T-helper 1 cell treated with Interleukin-12 subunit alpha and Interleukin-12 subunit beta and Interleukin-4 antibody, amounts not matched to agents 30 μg/mL and 1 μg/mL, for 36 hours (primary cell): Measurements from ENCODE around the gene NANP.
"Not testable (repeated sequence)": the region's sequence is repeated elsewhere in the genome, so short reads cannot be mapped to it uniquely, and the experiment has no call there.

Experiments
- H3K27ac Mint-ChIP-seq: one replicate; pipeline ENCODE4 v1.8.0; 2021; ENCODE audit warnings: mild to moderate bottlenecking, mixed read lengths
- H3K27me3 Mint-ChIP-seq: one replicate; pipeline ENCODE4 v1.8.0; 2021; ENCODE audit warnings: low read depth, mixed read lengths
- H3K36me3 Mint-ChIP-seq: one replicate; pipeline ENCODE4 v1.8.0; 2021; ENCODE audit warnings: low read depth, mixed read lengths
- H3K4me1 Mint-ChIP-seq: one replicate; pipeline ENCODE4 v1.8.0; 2021; ENCODE audit warnings: low read depth, mixed read lengths
- H3K4me3 Mint-ChIP-seq: one replicate; pipeline ENCODE4 v1.8.0; 2021; ENCODE audit warnings: mild to moderate bottlenecking, moderate library complexity, mixed read lengths
- H3K9me3 Mint-ChIP-seq: one replicate; pipeline ENCODE4 v1.8.0; 2021; ENCODE audit warnings: mixed read lengths

The NANP gene

GRCh38 chr20:25590778-25591177 is 33.0 kb downstream of the NANP start:
- H3K36me3 Mint-ChIP-seq, H3K4me1 Mint-ChIP-seq, H3K9me3 Mint-ChIP-seq, H3K27ac Mint-ChIP-seq, H3K4me3 Mint-ChIP-seq, H3K27me3 Mint-ChIP-seq: not testable (repeated sequence)

DNA sequence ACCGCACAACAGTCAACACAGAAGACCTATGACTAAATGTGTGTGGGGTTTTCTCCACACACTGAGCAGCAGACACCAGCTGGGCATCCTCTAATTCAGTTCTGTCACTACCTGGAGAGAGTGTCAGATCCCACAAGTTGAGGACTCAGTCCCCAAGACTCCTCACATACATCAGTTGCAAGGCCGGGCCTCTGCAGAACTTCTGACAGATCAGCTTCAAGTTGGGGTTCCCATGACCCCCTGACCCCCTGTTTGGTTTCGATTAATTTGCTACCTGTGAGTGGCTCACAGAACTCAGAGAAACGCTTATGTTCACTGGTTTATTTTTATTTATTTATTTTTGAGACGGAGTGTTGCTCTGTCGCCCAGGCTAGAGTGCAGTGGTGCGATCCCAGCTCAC is 35.3 kb downstream of the NANP start:
- Mint-ChIP-seq H3K27ac (no peak overlapping the region), H3K36me3 (peaks cover 6% of the 10 kb centered on the region), H3K9me3 (no peaks in the 10 kb centered on the region), H3K4me1 (peaks cover 8% of the 10 kb centered on the region), H3K27me3 (peaks cover 7% of the 10 kb centered on the region), H3K4me3 (no peak overlapping the region)

DNA sequence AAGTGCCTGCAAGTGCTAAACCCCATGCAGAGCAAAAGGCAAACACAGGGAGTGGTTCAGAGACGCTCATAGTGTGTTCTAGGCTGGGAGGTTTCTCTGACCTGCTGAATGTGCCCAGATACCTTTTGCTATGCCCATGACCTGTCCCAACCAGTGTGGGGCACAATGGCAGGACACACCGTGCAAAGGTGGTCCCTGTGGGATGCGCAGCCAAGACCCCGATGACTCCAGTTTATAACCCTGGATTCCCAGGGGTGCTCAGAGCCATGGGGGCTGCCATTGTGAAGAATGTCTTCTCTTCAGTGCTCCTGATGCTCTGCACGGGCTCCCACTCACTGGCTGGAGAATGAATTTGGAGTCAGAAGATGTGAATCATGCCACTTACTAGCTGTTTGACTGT is 36.3 kb downstream of the NANP start:
- Mint-ChIP-seq H3K4me3 (no peak overlapping the region), H3K27me3 (peaks cover 12% of the 10 kb centered on the region), H3K9me3 (no peaks in the 10 kb centered on the region), H3K4me1 (peaks cover 8% of the 10 kb centered on the region), H3K36me3 (peaks cover 6% of the 10 kb centered on the region), H3K27ac (no peak overlapping the region)

GRCh38 chr20:25586877-25587276 is 36.9 kb downstream of the NANP start:
- H3K9me3 Mint-ChIP-seq: no peaks in the 10 kb centered on the region
- peaks cover 6% of the 10 kb centered on the region for H3K36me3 Mint-ChIP-seq
- H3K4me1 Mint-ChIP-seq: peaks cover 8% of the 10 kb centered on the region
- peaks cover 12% of the 10 kb centered on the region for H3K27me3 Mint-ChIP-seq
- H3K27ac Mint-ChIP-seq: no peak overlapping the region
- no peak overlapping the region for H3K4me3 Mint-ChIP-seq

- Mint-ChIP-seq H3K27me3 (peaks cover 12% of the 10 kb centered on the region), H3K9me3 (no peaks in the 10 kb centered on the region), H3K36me3 (peaks cover 6% of the 10 kb centered on the region), H3K4me1 (peaks cover 8% of the 10 kb centered on the region), H3K27ac (no peak within 1 kb of the TSS), H3K4me3 (peak within 1 kb of the TSS; percentile 80)
Observed at GRCh38 chr20:25584905-25585704, 38.7 kb downstream of the NANP start, which contains the start of gene NINL. Gene NINL (minus strand): TSS chr20:25585531. CDS start chr20:25526587, 58,944 bp downstream.

DNA sequence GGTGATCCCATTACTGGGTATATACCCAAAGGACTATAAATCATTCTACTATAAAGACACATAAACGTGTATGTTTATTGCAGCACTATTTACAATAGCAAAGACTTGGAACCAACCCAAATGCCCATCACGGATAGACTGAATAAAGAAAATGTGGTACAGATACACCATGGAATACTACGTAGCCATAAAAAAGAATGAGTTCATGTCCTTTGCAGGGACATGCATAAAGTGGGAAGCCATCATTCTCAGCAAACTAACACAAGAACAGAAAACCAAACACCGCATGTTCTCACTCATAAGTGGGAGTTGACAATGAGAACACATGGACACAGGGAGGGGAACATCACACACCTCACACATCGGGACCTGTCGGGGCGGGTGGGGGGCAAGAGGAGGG is 40.2 kb downstream of the NANP start:
- Mint-ChIP-seq H3K4me3 (peak overlapping the region; percentile 62), H3K27me3 (peaks cover 12% of the 10 kb centered on the region), H3K27ac (peak overlapping the region; percentile 62)
- H3K4me1 Mint-ChIP-seq, H3K9me3 Mint-ChIP-seq, H3K36me3 Mint-ChIP-seq: not testable (repeated sequence)

- no peak overlapping the region for H3K27ac Mint-ChIP-seq
- peaks cover 8% of the 10 kb centered on the region for H3K4me1 Mint-ChIP-seq
- H3K36me3 Mint-ChIP-seq: peaks cover 6% of the 10 kb centered on the region
- H3K4me3 Mint-ChIP-seq: no peak overlapping the region
- H3K27me3 Mint-ChIP-seq: peaks cover 12% of the 10 kb centered on the region
- H3K9me3 Mint-ChIP-seq: no peaks in the 10 kb centered on the region
Observed at GRCh38 chr20:25580711-25581110, 43.1 kb downstream of the NANP start.

DNA sequence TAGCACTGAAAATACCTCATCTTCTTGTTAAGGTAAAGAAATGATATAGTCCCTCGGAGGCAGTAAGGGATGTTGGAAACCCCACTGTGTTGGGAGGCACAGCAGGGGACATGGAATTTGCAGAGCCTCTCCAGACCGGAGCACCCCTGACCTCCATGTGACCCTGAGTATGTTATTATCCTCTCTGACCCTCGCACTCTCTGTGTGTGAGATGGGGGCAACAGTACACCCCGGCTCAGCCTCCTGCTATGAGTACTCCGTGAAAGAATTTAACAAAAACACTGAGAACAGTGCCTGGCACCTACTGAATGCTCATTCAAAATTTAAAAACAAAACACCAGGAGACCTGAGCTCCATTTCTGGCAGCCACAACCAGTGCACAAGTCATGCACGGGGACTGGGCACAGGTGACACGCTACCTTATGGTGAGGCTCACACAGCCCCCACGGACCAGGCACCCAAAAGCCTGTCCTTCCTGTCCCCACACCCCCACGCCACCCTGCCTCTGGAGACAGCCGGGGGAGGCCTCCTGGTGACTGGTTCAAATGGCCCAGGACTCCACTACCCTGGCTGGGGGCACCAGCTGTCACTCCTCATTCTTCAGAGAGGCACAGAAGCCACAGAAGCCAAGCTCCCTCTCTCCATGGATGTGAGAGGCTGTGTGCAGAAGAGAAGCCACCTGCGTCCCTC is 44.6 kb downstream of the NANP start:
- no peak overlapping the region for H3K27ac Mint-ChIP-seq
- H3K36me3 Mint-ChIP-seq: peaks cover 3% of the 10 kb centered on the region
- H3K27me3 Mint-ChIP-seq: peaks cover 12% of the 10 kb centered on the region
- no peak overlapping the region for H3K4me3 Mint-ChIP-seq
- H3K9me3 Mint-ChIP-seq: no peaks in the 10 kb centered on the region
- H3K4me1 Mint-ChIP-seq: peaks cover 3% of the 10 kb centered on the region

GRCh38 chr20:25576783-25577530 is 46.9 kb downstream of the NANP start:
- Mint-ChIP-seq H3K36me3 (no peaks in the 10 kb centered on the region), H3K27me3 (no peaks in the 10 kb centered on the region), H3K27ac (no peak overlapping the region), H3K4me1 (no peaks in the 10 kb centered on the region), H3K4me3 (no peak overlapping the region), H3K9me3 (no peaks in the 10 kb centered on the region)

DNA sequence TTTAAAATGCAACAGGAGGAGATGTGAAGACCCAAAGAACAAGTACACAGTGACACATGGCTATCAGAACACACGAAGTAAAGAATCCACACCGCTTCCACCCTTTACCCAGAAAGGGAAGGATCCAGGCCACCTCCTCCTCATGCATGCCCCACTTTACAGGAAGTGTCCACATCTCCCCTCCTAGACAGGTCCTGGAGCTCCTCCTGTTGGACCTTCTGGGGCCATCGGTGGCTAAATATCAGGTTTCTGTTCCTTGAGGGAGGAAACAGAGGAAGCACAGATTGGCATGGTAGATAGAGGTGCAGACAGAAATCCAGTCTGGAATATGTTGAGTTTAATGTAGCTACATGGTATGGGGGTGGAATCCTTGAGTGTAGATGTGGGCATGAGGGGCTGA is 49.4 kb downstream of the NANP start:
- no peaks in the 10 kb centered on the region for H3K27me3 Mint-ChIP-seq
- H3K4me3 Mint-ChIP-seq: no peak overlapping the region
- H3K9me3 Mint-ChIP-seq: no peaks in the 10 kb centered on the region
- H3K4me1 Mint-ChIP-seq: no peaks in the 10 kb centered on the region
- H3K27ac Mint-ChIP-seq: no peak overlapping the region
- no peaks in the 10 kb centered on the region for H3K36me3 Mint-ChIP-seq

DNA sequence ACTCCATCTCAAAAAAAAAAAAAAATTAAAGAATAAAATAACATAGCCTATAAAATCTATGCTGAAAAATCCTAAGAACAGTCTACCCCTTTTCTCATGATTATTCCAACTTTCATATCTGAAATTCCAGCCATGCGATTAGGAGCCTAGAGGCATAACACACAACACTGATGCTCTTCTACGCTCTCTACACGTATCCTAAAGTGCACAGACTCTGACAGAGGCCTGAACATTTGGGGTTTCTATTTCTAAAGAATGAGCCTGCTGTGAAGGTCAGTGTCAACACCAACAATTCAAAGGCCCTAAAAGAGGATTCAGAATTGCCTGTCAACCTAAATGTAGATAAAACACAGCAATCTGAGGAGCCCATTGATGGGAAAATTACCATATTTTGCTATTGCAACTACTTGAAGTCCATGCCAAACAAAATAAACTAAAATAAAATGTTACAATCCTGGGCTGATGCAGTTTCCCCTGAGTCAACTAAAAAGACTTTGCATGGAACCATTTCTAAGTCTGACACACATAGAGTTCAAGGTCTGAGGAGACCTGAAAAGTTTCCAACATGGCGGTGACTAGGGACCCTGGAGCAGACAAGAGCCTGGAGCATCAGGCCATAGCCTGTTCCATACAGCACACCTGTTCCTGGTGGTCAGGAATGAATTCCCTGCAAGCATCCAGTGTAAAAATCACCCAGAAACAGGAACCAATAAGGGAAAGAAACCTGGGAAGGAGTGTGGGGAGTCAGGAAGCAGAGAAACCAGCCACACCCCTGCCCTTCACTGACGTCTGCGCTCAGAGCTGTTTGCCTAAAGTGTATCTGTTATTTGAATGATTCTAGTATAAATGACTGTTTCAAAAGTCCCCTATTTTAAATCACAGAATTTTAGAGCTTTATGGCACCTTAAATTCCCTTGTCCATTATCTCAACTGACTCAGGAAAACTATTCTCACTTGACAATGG is 50.2 kb downstream of the NANP start:
- H3K9me3 Mint-ChIP-seq: no peaks in the 10 kb centered on the region
- no peaks in the 10 kb centered on the region for H3K4me1 Mint-ChIP-seq
- no peaks in the 10 kb centered on the region for H3K36me3 Mint-ChIP-seq
- H3K27me3 Mint-ChIP-seq: no peaks in the 10 kb centered on the region
- no peak overlapping the region for H3K4me3 Mint-ChIP-seq
- no peak overlapping the region for H3K27ac Mint-ChIP-seq

DNA sequence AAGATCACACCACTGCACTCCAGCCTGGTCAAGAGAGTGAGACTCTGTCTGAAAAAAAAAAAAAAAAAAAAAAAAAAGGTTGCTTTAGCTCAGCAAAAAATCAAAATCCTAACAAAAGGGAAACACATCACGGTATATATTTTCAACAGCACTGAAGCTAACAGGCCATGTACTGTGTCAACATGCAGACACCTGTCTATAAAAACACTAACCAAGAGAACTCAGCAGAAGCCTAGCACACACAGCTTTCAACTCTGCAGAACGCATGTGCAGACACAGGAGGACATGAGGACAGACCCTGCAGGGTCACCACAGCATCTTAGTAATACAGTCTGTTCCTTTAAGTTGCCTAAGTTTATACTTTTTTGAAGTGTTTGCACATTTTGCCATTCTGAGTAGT is 52.0 kb downstream of the NANP start:
- Mint-ChIP-seq H3K4me1 (peaks cover 5% of the 10 kb centered on the region), H3K9me3 (no peaks in the 10 kb centered on the region), H3K27me3 (no peaks in the 10 kb centered on the region), H3K36me3 (no peaks in the 10 kb centered on the region), H3K27ac (no peak overlapping the region), H3K4me3 (no peak overlapping the region)

- Mint-ChIP-seq H3K27ac (no peak overlapping the region), H3K27me3 (no peaks in the 10 kb centered on the region), H3K4me3 (no peak overlapping the region), H3K4me1 (peaks cover 5% of the 10 kb centered on the region), H3K36me3 (no peaks in the 10 kb centered on the region), H3K9me3 (no peaks in the 10 kb centered on the region)
Observed at GRCh38 chr20:25571240-25571639, 52.6 kb downstream of the NANP start.

- Mint-ChIP-seq H3K4me1 (peaks cover 5% of the 10 kb centered on the region), H3K4me3 (no peak overlapping the region), H3K27ac (no peak overlapping the region), H3K9me3 (no peaks in the 10 kb centered on the region), H3K27me3 (no peaks in the 10 kb centered on the region), H3K36me3 (no peaks in the 10 kb centered on the region)
Observed at GRCh38 chr20:25570148-25570530, 53.7 kb downstream of the NANP start.
